H1 (cell line): Measurements from ENCODE around the gene SEPTIN1. TPM values are rescaled to one million over a fixed set of nuclear protein-coding genes. Genes with fewer than 3 reads are reported as not detected.
A peak's percentile ranks its signal among the peaks of the same experiment; 100 is the strongest.

Experiments used
- CTCF ChIA-PET: fragments of 300-600 bp; sonication (Branson Sonifier 250); formaldehyde crosslinking; loops from one replicate; lab custom pipeline; 2021; ENCODE audit not compliant: partially characterized antibody; lab: Charles Lee
- POLR2A ChIA-PET: fragments of 300-600 bp; sonication (Branson Sonifier 250); formaldehyde crosslinking; loops from one replicate; lab custom pipeline; 2021; ENCODE audit warnings: inconsistent platforms; ENCODE audit not compliant: partially characterized antibody; lab: Charles Lee
- DNase-seq, 2 experiments: peaks; one replicate each; pipeline versions ENCODE4 v3.0.0 to v3.0.0-alpha.2; 2010 to 2022; ENCODE audit warnings: low spot score in 2 of 2, low read depth in 1 of 2, mixed read lengths in 1 of 2
- FAIRE-seq: peaks from 2 replicates; lab custom pipeline; 2011; peaks lifted over from hg19 to GRCh38; lab: Jason Lieb, UNC
- H2AFZ ChIP-seq: 2 replicates; pipeline ENCODE4 v1.8.1; 2012; ENCODE audit warnings: low read length, inconsistent platforms
- H2AK5ac ChIP-seq: 2 replicates; pipeline ENCODE4 v1.6.1; 2013; ENCODE audit warnings: low read depth, low read length
- H2BK120ac ChIP-seq: replicated peaks from 2 replicates; pipeline ENCODE3; 2013; ENCODE audit warnings: low read depth, low read length, inconsistent platforms
- H2BK12ac ChIP-seq: 2 replicates; pipeline ENCODE4 v1.6.1; 2013; ENCODE audit warnings: low read depth, low read length
- H2BK15ac ChIP-seq: 2 replicates; pipeline ENCODE4 v1.6.1; 2013; ENCODE audit warnings: low read length
- H2BK20ac ChIP-seq: 2 replicates; pipeline ENCODE4 v1.6.1; 2013; ENCODE audit warnings: low read length
- H2BK5ac ChIP-seq: 2 replicates; pipeline ENCODE4 v1.6.1; 2013; ENCODE audit warnings: low read depth, low read length
- H3K14ac ChIP-seq: 2 replicates; pipeline ENCODE4 v1.6.1; 2013; ENCODE audit warnings: inconsistent platforms; ENCODE audit not compliant: insufficient read length
- H3K18ac ChIP-seq: 2 replicates; pipeline ENCODE4 v1.6.1; 2013; ENCODE audit warnings: low read length; ENCODE audit errors: extremely low read depth
- H3K23ac ChIP-seq: 2 replicates; pipeline ENCODE4 v1.6.1; 2013; ENCODE audit warnings: inconsistent platforms; ENCODE audit not compliant: insufficient read length
- H3K23me2 ChIP-seq: 2 replicates; pipeline ENCODE4 v1.6.1; 2013; ENCODE audit warnings: low read depth, low read length
- H3K27ac ChIP-seq: 2 replicates; pipeline ENCODE4 v1.6.1; 2011; ENCODE audit warnings: low read depth, low read length, inconsistent platforms
- H3K27me3 ChIP-seq, 4 experiments: replicated peaks in 1 of 4; 1 replicate in 1 of 4; 2 replicates in 3 of 4; pipeline versions ENCODE4 v1.6.1 to v1.8.1; 2011 to 2013; ENCODE audit warnings: low read length in 3 of 4, mild to moderate bottlenecking in 3 of 4, inconsistent platforms in 2 of 4, mixed read lengths in 2 of 4, moderate library complexity in 1 of 4; ENCODE audit not compliant: control insufficient read depth in 3 of 4, insufficient read depth in 3 of 4; ENCODE audit errors: extremely low read depth in 1 of 4
- H3K36me3 ChIP-seq, 4 experiments: 2 replicates each; pipeline versions ENCODE4 v1.6.1 to v1.8.1; 2011 to 2013; ENCODE audit warnings: mild to moderate bottlenecking in 4 of 4, low read length in 3 of 4, moderate library complexity in 2 of 4, control low read depth in 1 of 4, inconsistent platforms in 1 of 4; ENCODE audit not compliant: insufficient read depth in 4 of 4, control insufficient read depth in 2 of 4
- H3K4ac ChIP-seq: replicated peaks from 2 replicates; pipeline ENCODE3; 2013; ENCODE audit warnings: low read length, low read depth, mixed read lengths, inconsistent platforms; ENCODE audit not compliant: insufficient read length
- H3K4me1 ChIP-seq, 4 experiments: replicated peaks in 1 of 4; 1 replicate in 1 of 4; 2 replicates in 3 of 4; pipeline versions ENCODE4 v1.6.1 to v1.8.1; 2011 to 2013; ENCODE audit warnings: low read length in 3 of 4, inconsistent platforms in 2 of 4, mixed read lengths in 1 of 4; ENCODE audit not compliant: insufficient read depth in 4 of 4, control insufficient read depth in 3 of 4
- H3K4me2 ChIP-seq, 2 experiments: 2 replicates each; pipeline versions ENCODE4 v1.6.1 to v1.8.1; 2011 to 2013; ENCODE audit warnings: low read depth in 2 of 2, low read length in 2 of 2, control low read depth in 1 of 2, inconsistent platforms in 1 of 2, mild to moderate bottlenecking in 1 of 2; ENCODE audit not compliant: insufficient read depth in 1 of 2
- H3K4me3 ChIP-seq, 4 experiments: fragments of 200-600, 300-600 bp in 1 of 4; sonication (generic), shearing (Covaris generic), sonication (Bioruptor Twin) in 1 of 4; 2 replicates each; pipeline versions ENCODE4 v1.5.1 to v1.8.1; 2011 to 2016; ENCODE audit warnings: low read length in 4 of 4, low read depth in 3 of 4, control low read depth in 2 of 4, inconsistent platforms in 2 of 4, mild to moderate bottlenecking in 2 of 4, mixed read lengths in 1 of 4, moderate library complexity in 1 of 4; ENCODE audit not compliant: insufficient read depth in 2 of 4; ENCODE audit errors: extremely low read depth in 1 of 4
- H3K56ac ChIP-seq: replicated peaks from 2 replicates; pipeline ENCODE3; 2013; ENCODE audit warnings: low read depth, mild to moderate bottlenecking, mixed read lengths, low read length, inconsistent platforms; ENCODE audit not compliant: insufficient read length
- H3K79me1 ChIP-seq: 2 replicates; pipeline ENCODE4 v1.6.1; 2013; ENCODE audit warnings: low read depth, low read length, control low read depth
- H3K79me2 ChIP-seq, 2 experiments: 2 replicates each; pipeline versions ENCODE4 v1.6.1 to v1.8.1; 2012 to 2013; ENCODE audit warnings: low read length in 2 of 2, mild to moderate bottlenecking in 2 of 2, inconsistent platforms in 1 of 2; ENCODE audit not compliant: insufficient read depth in 2 of 2, control insufficient read depth in 1 of 2
- H3K9ac ChIP-seq, 4 experiments: replicated peaks in 1 of 4; 1 replicate in 1 of 4; 2 replicates in 3 of 4; pipeline versions ENCODE4 v1.6.1 to v1.8.1; 2011 to 2013; ENCODE audit warnings: low read depth in 3 of 4, low read length in 3 of 4, control low read depth in 2 of 4, mild to moderate bottlenecking in 2 of 4, moderate library complexity in 2 of 4, inconsistent platforms in 1 of 4; ENCODE audit errors: extremely low read depth in 1 of 4
- H3K9me3 ChIP-seq, 2 experiments: 2 replicates each; pipeline versions ENCODE4 v1.6.1 to v1.8.1; 2012 to 2013; ENCODE audit warnings: mild to moderate bottlenecking in 2 of 2, moderate library complexity in 2 of 2, control low read depth in 1 of 2, inconsistent platforms in 1 of 2, low read depth in 1 of 2, low read length in 1 of 2, mixed read lengths in 1 of 2; ENCODE audit not compliant: insufficient read depth in 2 of 2
- H4K20me1 ChIP-seq, 2 experiments: replicated peaks in 1 of 2; 2 replicates each; pipeline versions ENCODE3 to v1.8.1; 2011 to 2013; ENCODE audit warnings: inconsistent platforms in 2 of 2, low read length in 2 of 2, mild to moderate bottlenecking in 1 of 2; ENCODE audit not compliant: insufficient read depth in 2 of 2, control insufficient read depth in 1 of 2
- H4K5ac ChIP-seq: 2 replicates; pipeline ENCODE4 v1.6.1; 2013; ENCODE audit warnings: low read length, low read depth, mixed read lengths, inconsistent platforms; ENCODE audit not compliant: insufficient read length
- H4K8ac ChIP-seq: 2 replicates; pipeline ENCODE4 v1.8.0; 2013; ENCODE audit warnings: mild to moderate bottlenecking, moderate library complexity, low read length, inconsistent platforms; ENCODE audit not compliant: insufficient read depth; ENCODE audit errors: extremely low read depth
- H4K91ac ChIP-seq: replicated peaks from 2 replicates; pipeline ENCODE3; 2013; ENCODE audit warnings: low read length, mixed read lengths, inconsistent platforms; ENCODE audit not compliant: insufficient read length
- EGR1 ChIP-seq: IDR thresholded peaks from 2 replicates; pipeline ENCODE4 v1.6.1; 2011; ENCODE audit warnings: low read depth, low read length, borderline replicate concordance
- GTF2F1 ChIP-seq: IDR thresholded peaks from 2 replicates; pipeline ENCODE4 v1.6.1; 2012; ENCODE audit warnings: low read depth, low read length, improper control_type of control experiment, borderline replicate concordance
- HDAC2 ChIP-seq, 2 experiments: fragments of 300-600 bp in 1 of 2; sonication (generic) in 1 of 2; IDR thresholded peaks; 2 replicates each; pipeline ENCODE4 v1.6.1; 2011 to 2012; ENCODE audit warnings: low read depth in 2 of 2, low read length in 2 of 2, mild to moderate bottlenecking in 2 of 2, moderate library complexity in 2 of 2, borderline replicate concordance in 1 of 2, inconsistent platforms in 1 of 2
- HDAC6 ChIP-seq: IDR thresholded peaks from one replicate; pipeline ENCODE4 v1.7.1; 2012; ENCODE audit warnings: low read depth, mild to moderate bottlenecking, inconsistent platforms, low read length, moderate library complexity
- POLR2A ChIP-seq, 2 experiments: IDR thresholded peaks; 1 replicate in 1 of 2; 2 replicates in 1 of 2; pipeline ENCODE4 v1.6.1; 2011; ENCODE audit warnings: low read depth in 2 of 2, low read length in 2 of 2, mild to moderate bottlenecking in 2 of 2; ENCODE audit errors: control extremely low read depth in 1 of 2
- TEAD4 ChIP-seq: IDR thresholded peaks from 2 replicates; pipeline ENCODE4 v1.6.1; 2012; ENCODE audit warnings: low read depth, low read length, inconsistent platforms, mixed read lengths
- WGBS, 2 experiments: shearing (Covaris generic) in 1 of 2; methylation state at CpG; one replicate each; pipeline versions ENCODE4 v1.1.6 to v1.1.7; 2013 to 2015; ENCODE audit warnings: low lambda C conversion rate in 2 of 2, mixed read lengths in 2 of 2, inconsistent platforms in 1 of 2, low coverage in 1 of 2, missing lambda C conversion rate in 1 of 2; ENCODE audit not compliant: insufficient replicate concordance in 2 of 2, insufficient coverage in 1 of 2, insufficient read length in 1 of 2; ENCODE audit errors: extremely low coverage in 1 of 2, missing lambda C conversion rate in 1 of 2; 5-methylcytosine and 5-hydroxymethylcytosine counted together
- polyA plus RNA-seq, 7 experiments: library from polyadenylated mRNA; depleted of rRNA in 3 of 7; stranded (reverse) in 5 of 7; unstranded in 2 of 7; fragments of >200 nt in 5 of 7; fragments of 200-250 nt in 2 of 7; gene quantifications; 1 replicate in 5 of 7; 2 replicates in 1 of 7; 4 replicates in 1 of 7; pipeline versions ENCODE4 v1.2.1 to v1.2.3, GENCODE V29; 2011 to 2013; ENCODE audit warnings: missing spikeins in 2 of 7, mixed read lengths in 2 of 7
- total RNA-seq: library from RNA; stranded (reverse); fragmentation: NEBNext Ultra II Directional; extraction: Animal tissue kit (Norgen Biotek cat#: 25700); gene quantifications from 2 replicates; pipeline ENCODE4 v1.2.1, GENCODE V29; 2021

Gene SEPTIN1
- total and polyA plus RNA-seq, 2 of the 8 experiments (the other 6 are each of a cell fraction or from before 2014, with no cell fraction given) = 0.24 to 1.4 TPM

DNA sequence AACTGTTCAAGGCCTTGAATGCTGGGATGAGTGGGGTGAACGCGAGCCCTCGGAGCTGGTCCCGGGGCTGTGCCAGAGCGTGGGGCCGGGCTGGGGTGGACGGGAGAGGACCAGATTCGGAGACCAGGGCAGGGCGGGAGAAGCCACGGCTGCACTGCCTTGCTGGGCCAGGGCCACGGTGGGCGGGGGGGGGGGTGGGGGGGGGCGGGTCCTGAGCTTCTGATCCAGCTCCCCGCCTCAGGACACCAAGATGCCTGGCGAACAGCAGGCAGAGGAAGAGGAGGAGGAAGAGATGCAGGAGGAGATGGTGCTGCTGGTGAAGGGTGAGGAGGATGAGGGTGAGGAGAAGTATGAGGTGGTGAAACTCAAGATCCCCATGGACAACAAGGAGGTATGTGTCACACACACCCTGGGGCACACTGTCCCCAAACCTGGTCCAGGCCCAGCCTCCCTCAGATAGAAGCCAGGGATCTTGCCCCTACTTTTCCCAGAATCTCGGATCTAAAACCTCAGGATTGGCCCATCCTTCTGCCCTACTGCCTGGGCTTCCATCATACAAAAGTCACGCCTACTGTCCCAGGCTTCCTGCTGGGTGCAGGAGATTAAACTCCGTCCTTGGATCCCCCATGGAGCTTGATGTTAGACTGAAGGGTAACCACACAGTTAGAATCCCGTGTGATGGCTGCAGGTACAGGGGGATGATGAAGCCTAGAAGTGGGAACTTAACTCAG lies 25.6 kb upstream of the SEPTIN1 start:
- TF ChIP-seq TEAD4 = no peak
- no peak for TF ChIP-seq HDAC2 (IDR thresholded peaks at IDR 0.05; ENCODE audit: borderline replicate concordance in 1 of 2, low read depth in 2 of 2, low read length in 2 of 2)
- no peak for TF ChIP-seq EGR1
- no peak for TF ChIP-seq HDAC6
- TF ChIP-seq GTF2F1 = no peak
- no peak for TF ChIP-seq POLR2A (IDR thresholded peaks at IDR 0.05; ENCODE audit: control extremely low read depth in 1 of 2, low read depth in 2 of 2, low read length in 2 of 2)
- H3K4me1 ChIP-seq = peaks cover 3 to 12% (median 4%) of the 10 kb centered on the region in 4 experiments; a peak in 6 of 7 replicates
- no peak overlapping the region for H2BK15ac ChIP-seq
- peaks cover 0 to 8% of the 10 kb centered on the region in 2 experiments; a peak in 2 of 4 replicates for H3K79me2 ChIP-seq
- peak overlapping the region; percentile 89 for H4K5ac ChIP-seq
- H3K56ac ChIP-seq = peak overlapping the region; percentile 92
- H3K79me1 ChIP-seq = peaks cover 5% of the 10 kb centered on the region; the same call in 1 of the 2 replicates
- H2AFZ ChIP-seq = no peak overlapping the region
- H3K14ac ChIP-seq = no peak overlapping the region
- no peak overlapping the region for H2BK120ac ChIP-seq
- H2BK12ac ChIP-seq = peak overlapping the region; percentile 84; the same call in 1 of the 2 replicates
- H3K23me2 ChIP-seq = peaks cover 12% of the 10 kb centered on the region
- H3K4ac ChIP-seq = peak overlapping the region; percentile 94
- H3K9ac ChIP-seq = peak overlapping the region; percentile 45 to 87 (median 78)
- peak overlapping the region; percentile 82 to 97 for H3K4me2 ChIP-seq
- H4K8ac ChIP-seq = peak overlapping the region; percentile 89
- POLR2A ChIA-PET = interaction anchor here (0.7 to 5.1 kb wide), 23 partner anchors 9 to 204 kb away, joined by 3 to 61 read pairs (median 4); partner anchors contain the start of genes CD2BP2, SEPTIN1, ZNF48 and ZNF688
- H3K9me3 ChIP-seq = no peaks in the 10 kb centered on the region
- DNase-seq = peak in 1 of 2 experiments; percentile 51
- no peak overlapping the region for H3K23ac ChIP-seq
- H3K27me3 ChIP-seq = no peaks in the 10 kb centered on the region
- peaks cover 0 to 16% of the 10 kb centered on the region in 2 experiments for H4K20me1 ChIP-seq
- no peak for FAIRE-seq
- H2BK5ac ChIP-seq = peak overlapping the region; percentile 92; the same call in 1 of the 2 replicates
- CTCF ChIA-PET = interaction anchor here (0.6 to 4.2 kb wide), 14 partner anchors 9 to 377 kb away, joined by 3 to 23 read pairs (median 6); partner anchors contain the start of genes DCTPP1, MYL11, TLCD3B and ZNF48
- no peak overlapping the region for H2BK20ac ChIP-seq
- H4K91ac ChIP-seq = peak overlapping the region; percentile 93
- peak overlapping the region; percentile 91; the same call in 1 of the 2 replicates for H2AK5ac ChIP-seq
- peak overlapping the region; percentile 60; the same call in 1 of the 2 replicates for H3K27ac ChIP-seq
- WGBS, 2 experiments = 19% methylated on average over 15 of the region's 19 CpGs; no CpG with 5 or more reads in 1 of the 2 experiments
- H3K36me3 ChIP-seq = peaks cover 0 to 8% (median 3%) of the 10 kb centered on the region in 4 experiments; a peak in 7 of 8 replicates
- H3K4me3 ChIP-seq = peak overlapping the region; percentile 74 to 85 (median 81)
- H3K18ac ChIP-seq = peak overlapping the region; percentile 93
